Liver (tissue), 9 donors: ENCODE measurements around the gene SLC38A1. TPM values are rescaled to one million over a fixed set of nuclear protein-coding genes. Genes with fewer than 3 reads are reported as not detected.

Source experiments
- DNase-seq: peaks from one replicate; pipeline ENCODE4 v3.0.0-alpha.2; 2017; ENCODE audit warnings: low spot score
- H3K27ac ChIP-seq, 2 donors: one replicate each; pipeline ENCODE4 v1.7.0; 2013; ENCODE audit warnings: inconsistent platforms in 2 of 2, low read length in 2 of 2, control low read depth in 1 of 2, low read depth in 1 of 2, mild to moderate bottlenecking in 1 of 2
- H3K27me3 ChIP-seq, 4 donors: one replicate each; pipeline versions ENCODE4 v1.6.1 to v1.7.0; 2013; ENCODE audit warnings: low read length in 3 of 4, inconsistent platforms in 1 of 4, mild to moderate bottlenecking in 1 of 4, moderate library complexity in 1 of 4; ENCODE audit not compliant: control insufficient read depth in 4 of 4, insufficient read depth in 4 of 4
- H3K36me3 ChIP-seq, 4 donors: one replicate each; pipeline versions ENCODE4 v1.6.1 to v1.7.0; 2013; ENCODE audit warnings: low read length in 3 of 4, mild to moderate bottlenecking in 3 of 4, low read depth in 1 of 4, moderate library complexity in 1 of 4; ENCODE audit not compliant: control insufficient read depth in 4 of 4, insufficient read depth in 3 of 4
- H3K4me1 ChIP-seq, 4 donors: one replicate each; pipeline versions ENCODE4 v1.6.1 to v1.7.0; 2013; ENCODE audit warnings: low read length in 3 of 4, mild to moderate bottlenecking in 3 of 4, moderate library complexity in 1 of 4; ENCODE audit not compliant: control insufficient read depth in 4 of 4, insufficient read depth in 4 of 4
- H3K4me3 ChIP-seq, 3 donors: one replicate each; pipeline versions ENCODE4 v1.6.1 to v1.7.0; 2013; ENCODE audit warnings: low read length in 3 of 3, control low read depth in 1 of 3, low read depth in 1 of 3, mild to moderate bottlenecking in 1 of 3
- H3K9ac ChIP-seq, 2 donors: one replicate each; pipeline ENCODE4 v1.7.0; 2013; ENCODE audit warnings: low read length in 2 of 2, mild to moderate bottlenecking in 2 of 2, moderate library complexity in 2 of 2, control low read depth in 1 of 2, low read depth in 1 of 2
- H3K9me3 ChIP-seq, 4 donors: one replicate each; pipeline versions ENCODE4 v1.6.1 to v1.7.0; 2013; ENCODE audit warnings: low read length in 3 of 4; ENCODE audit not compliant: control insufficient read depth in 4 of 4
- ATF3 ChIP-seq: IDR thresholded peaks from 2 replicates; pipeline ENCODE4 v1.6.1; 2016; ENCODE audit warnings: antibody characterized with exemption
- CTCF ChIP-seq: fragments of 150-350 bp; IDR thresholded peaks from 2 replicates; pipeline ENCODE4 v1.5.1; 2017; ENCODE audit warnings: improper control_type of control experiment, low read depth, low read length; ENCODE audit not compliant: missing input control
- FOXA1 ChIP-seq: IDR thresholded peaks from 2 replicates; pipeline ENCODE4 v1.6.1; 2016; ENCODE audit warnings: antibody characterized with exemption
- FOXA2 ChIP-seq: IDR thresholded peaks from 2 replicates; pipeline ENCODE4 v1.6.1; 2016; ENCODE audit warnings: antibody characterized with exemption
- GABPA ChIP-seq, 2 donors: IDR thresholded peaks in 1 of 2; conservative IDR thresholded peaks in 1 of 2; 2 replicates each; pipeline ENCODE4 v1.6.1; 2016; ENCODE audit warnings: antibody characterized with exemption in 2 of 2, mild to moderate bottlenecking in 1 of 2, moderate library complexity in 1 of 2
- HNF4A ChIP-seq, 2 donors: conservative IDR thresholded peaks; 2 replicates each; pipeline ENCODE4 v1.6.1; 2016; ENCODE audit warnings: antibody characterized with exemption in 2 of 2, mild to moderate bottlenecking in 2 of 2
- RAD21 ChIP-seq, 2 donors: IDR thresholded peaks; 2 replicates each; pipeline ENCODE4 v1.6.1; 2016; ENCODE audit warnings: antibody characterized with exemption in 2 of 2, mild to moderate bottlenecking in 2 of 2
- REST ChIP-seq: IDR thresholded peaks from 2 replicates; pipeline ENCODE4 v1.6.1; 2016; ENCODE audit warnings: antibody characterized with exemption, mild to moderate bottlenecking
- SP1 ChIP-seq: IDR thresholded peaks from 2 replicates; pipeline ENCODE4 v1.6.1; 2018; ENCODE audit warnings: antibody characterized with exemption, mild to moderate bottlenecking
- TAF1 ChIP-seq: conservative IDR thresholded peaks from 2 replicates; pipeline ENCODE4 v1.6.1; 2016; ENCODE audit warnings: antibody characterized with exemption, mild to moderate bottlenecking
- YY1 ChIP-seq: IDR thresholded peaks from 2 replicates; pipeline ENCODE4 v1.6.1; 2016; ENCODE audit warnings: antibody characterized with exemption, mild to moderate bottlenecking
- ZBTB33 ChIP-seq: IDR thresholded peaks from 2 replicates; pipeline ENCODE4 v1.6.1; 2016; ENCODE audit warnings: antibody characterized with exemption
- WGBS: extraction: QIAGEN DNeasy Blood & Tissue Kit; methylation state at CpG from one replicate; pipeline ENCODE4 v1.1.7; 2013; 5-methylcytosine and 5-hydroxymethylcytosine counted together
- polyA plus RNA-seq, 2 donors: library from polyadenylated mRNA; stranded (reverse) in 1 of 2; unstranded in 1 of 2; fragments of 200-250 nt in 1 of 2; fragments of >200 nt in 1 of 2; fragmentation: Nextera tagmentation in 1 of 2; extraction: Ambion mirVana in 1 of 2; gene quantifications; one replicate each; pipeline versions ENCODE4 v1.2.1 to v1.2.3, GENCODE V29; 2013 to 2015
- total RNA-seq, 2 donors: library from RNA; depleted of rRNA; stranded (reverse); fragments of >200 nt; gene quantifications; one replicate each; pipeline ENCODE4 v1.2.3, GENCODE V29; 2014
- donor health status: healthy.
- donor health status: healthy.
- donor health status: healthy.
- donor health status: healthy.
- donor health status: healthy.

SLC38A1 gene
- total and polyA plus RNA-seq, 4 donors = 6.2 to 14.9 (median 9.6) TPM

GRCh38 chr12:46150735-46151134, 118.1 kb downstream of the SLC38A1 start:
- 80% methylated on average over 3 of the region's 3 CpGs for WGBS
- TF ChIP-seq REST = no peak
- no peak for TF ChIP-seq SP1
- no peak for TF ChIP-seq HNF4A (conservative IDR thresholded peaks at IDR 0.05)
- TF ChIP-seq TAF1 = no peak
- TF ChIP-seq ATF3 = no peak
- TF ChIP-seq YY1 = no peak
- no peak for TF ChIP-seq FOXA1

GRCh38 chr12:46149905-46150304, 118.9 kb downstream of the SLC38A1 start:
- no peak for DNase-seq

More at GRCh38 chr12:46150735-46151134, 118.1 kb downstream of the SLC38A1 start:
- no peak for DNase-seq
- Histone ChIP-seq H3K36me3 (no peaks in the 10 kb centered on the region), H3K4me1 (no peaks in the 10 kb centered on the region), H3K9me3 (no peaks in the 10 kb centered on the region), H3K27ac (no peak overlapping the region), H3K4me3 (no peak overlapping the region), H3K9ac (no peak overlapping the region), H3K27me3 (no peaks in the 10 kb centered on the region)

More at GRCh38 chr12:46149905-46150304, 118.9 kb downstream of the SLC38A1 start:
- TF ChIP-seq YY1 = no peak
- no peak for TF ChIP-seq CTCF
- TF ChIP-seq GABPA (IDR thresholded peaks at IDR 0.05 in 1 of 2, conservative IDR thresholded peaks at IDR 0.05 in 1 of 2) = no peak
- TF ChIP-seq TAF1 = no peak
- TF ChIP-seq ZBTB33 = no peak
- TF ChIP-seq HNF4A (conservative IDR thresholded peaks at IDR 0.05) = no peak
- no peak for TF ChIP-seq RAD21 (IDR thresholded peaks at IDR 0.05)
- no peak for TF ChIP-seq FOXA2
- Histone ChIP-seq H3K36me3 (no peaks in the 10 kb centered on the region), H3K27me3 (no peaks in the 10 kb centered on the region), H3K9ac (no peak overlapping the region), H3K4me3 (no peak overlapping the region), H3K4me1 (no peaks in the 10 kb centered on the region), H3K9me3 (no peaks in the 10 kb centered on the region), H3K27ac (no peak overlapping the region)
- 88% methylated on average over 1 of the region's 1 CpG for WGBS
